Breast epithelium (tissue), 4 donors: ENCODE data around the gene ASPG. TPM values are rescaled to one million over a fixed set of nuclear protein-coding genes. Genes with fewer than 3 reads are reported as not detected.

Experiments
- DNase-seq, 2 donors: peaks; one replicate each; pipeline ENCODE4 v3.0.0-alpha.2; 2019; ENCODE audit warnings: low spot score in 2 of 2
- H3K27ac ChIP-seq, 2 donors: fragments of 200-600 bp; sonication (generic) in 1 of 2; one replicate each; pipeline ENCODE4 v1.5.1; 2016 to 2019; ENCODE audit warnings: mild to moderate bottlenecking in 1 of 2
- H3K27me3 ChIP-seq, 2 donors: fragments of 200-600 bp; sonication (generic) in 1 of 2; one replicate each; pipeline versions ENCODE4 v1.5.1 to v1.6.0; 2017 to 2019; ENCODE audit warnings: control low read depth in 1 of 2, mild to moderate bottlenecking in 1 of 2
- H3K36me3 ChIP-seq: fragments of 200-600 bp; one replicate; pipeline ENCODE4 v1.5.1; 2019
- H3K4me1 ChIP-seq, 2 donors: fragments of 200-600 bp; sonication (generic); one replicate each; pipeline ENCODE4 v1.5.1; 2016 to 2019; ENCODE audit warnings: control low read depth in 1 of 2
- H3K4me3 ChIP-seq, 3 donors: fragments of 200-600 bp; sonication (generic); 1 replicate in 2 of 3; 2 replicates in 1 of 3; pipeline ENCODE4 v1.5.1; 2016 to 2019; ENCODE audit warnings: mild to moderate bottlenecking in 3 of 3, moderate library complexity in 2 of 3
- H3K9me3 ChIP-seq, 2 donors: fragments of 200-600 bp; sonication (generic) in 1 of 2; one replicate each; pipeline ENCODE4 v1.5.1; 2016 to 2019; ENCODE audit warnings: control low read depth in 1 of 2
- POLR2A ChIP-seq: fragments of 450-650 bp; IDR thresholded peaks from one replicate; pipeline ENCODE4 v1.6.1; 2016; ENCODE audit warnings: antibody characterized with exemption, mild to moderate bottlenecking, moderate library complexity
- POLR2AphosphoS5 ChIP-seq, 3 donors: sonication (generic); formaldehyde crosslinking; IDR thresholded peaks; one replicate each; pipeline ENCODE4 v1.6.1; 2017; ENCODE audit warnings: antibody characterized with exemption in 3 of 3
- intact Hi-C: fragments of 100-400 bp; cut with DNase I; formaldehyde crosslinking; loops from one replicate; pipeline ENCODE4 v1.15.1; 2023; ENCODE audit warnings: low total_unique reads
- total RNA-seq, 3 donors: library from RNA; depleted of rRNA; stranded (reverse); fragments of >200 nt; gene quantifications; one replicate each; pipeline ENCODE4 v1.1.0, GENCODE V29; 2016
- TF ChIP-seq, protein P1 (sequence below), 3 donors: fragments of 450-650 bp; IDR thresholded peaks; one replicate each; pipeline ENCODE4 v1.5.1; 2016 to 2017; ENCODE audit warnings: antibody characterized with exemption in 3 of 3, mild to moderate bottlenecking in 3 of 3, moderate library complexity in 3 of 3

ASPG gene
- total RNA-seq, 3 donors from 2014 or later, result 0.15 to 0.33 TPM; not detected in 1

GRCh38 chr14:104108570-104109541 lies 23.4 kb downstream of the ASPG start:
- Histone ChIP-seq H3K27ac (no peak overlapping the region), H3K27me3 (peaks cover 0 to 60% of the 10 kb centered on the region in 2 donors), H3K4me1 (no peaks in the 10 kb centered on the region), H3K36me3 (no peaks in the 10 kb centered on the region), H3K4me3 (no peak overlapping the region), H3K9me3 (no peaks in the 10 kb centered on the region)
- DNase-seq, result peak in 1 of 2 donors; percentile 52
- intact Hi-C loops, result no loop called here
- TF ChIP-seq POLR2A (no peak), POLR2AphosphoS5 (IDR thresholded peaks at IDR 0.05) (no peak)
- TF ChIP-seq, protein P1, sequence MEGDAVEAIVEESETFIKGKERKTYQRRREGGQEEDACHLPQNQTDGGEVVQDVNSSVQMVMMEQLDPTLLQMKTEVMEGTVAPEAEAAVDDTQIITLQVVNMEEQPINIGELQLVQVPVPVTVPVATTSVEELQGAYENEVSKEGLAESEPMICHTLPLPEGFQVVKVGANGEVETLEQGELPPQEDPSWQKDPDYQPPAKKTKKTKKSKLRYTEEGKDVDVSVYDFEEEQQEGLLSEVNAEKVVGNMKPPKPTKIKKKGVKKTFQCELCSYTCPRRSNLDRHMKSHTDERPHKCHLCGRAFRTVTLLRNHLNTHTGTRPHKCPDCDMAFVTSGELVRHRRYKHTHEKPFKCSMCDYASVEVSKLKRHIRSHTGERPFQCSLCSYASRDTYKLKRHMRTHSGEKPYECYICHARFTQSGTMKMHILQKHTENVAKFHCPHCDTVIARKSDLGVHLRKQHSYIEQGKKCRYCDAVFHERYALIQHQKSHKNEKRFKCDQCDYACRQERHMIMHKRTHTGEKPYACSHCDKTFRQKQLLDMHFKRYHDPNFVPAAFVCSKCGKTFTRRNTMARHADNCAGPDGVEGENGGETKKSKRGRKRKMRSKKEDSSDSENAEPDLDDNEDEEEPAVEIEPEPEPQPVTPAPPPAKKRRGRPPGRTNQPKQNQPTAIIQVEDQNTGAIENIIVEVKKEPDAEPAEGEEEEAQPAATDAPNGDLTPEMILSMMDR (IDR thresholded peaks at IDR 0.05), result no peak

DNA sequence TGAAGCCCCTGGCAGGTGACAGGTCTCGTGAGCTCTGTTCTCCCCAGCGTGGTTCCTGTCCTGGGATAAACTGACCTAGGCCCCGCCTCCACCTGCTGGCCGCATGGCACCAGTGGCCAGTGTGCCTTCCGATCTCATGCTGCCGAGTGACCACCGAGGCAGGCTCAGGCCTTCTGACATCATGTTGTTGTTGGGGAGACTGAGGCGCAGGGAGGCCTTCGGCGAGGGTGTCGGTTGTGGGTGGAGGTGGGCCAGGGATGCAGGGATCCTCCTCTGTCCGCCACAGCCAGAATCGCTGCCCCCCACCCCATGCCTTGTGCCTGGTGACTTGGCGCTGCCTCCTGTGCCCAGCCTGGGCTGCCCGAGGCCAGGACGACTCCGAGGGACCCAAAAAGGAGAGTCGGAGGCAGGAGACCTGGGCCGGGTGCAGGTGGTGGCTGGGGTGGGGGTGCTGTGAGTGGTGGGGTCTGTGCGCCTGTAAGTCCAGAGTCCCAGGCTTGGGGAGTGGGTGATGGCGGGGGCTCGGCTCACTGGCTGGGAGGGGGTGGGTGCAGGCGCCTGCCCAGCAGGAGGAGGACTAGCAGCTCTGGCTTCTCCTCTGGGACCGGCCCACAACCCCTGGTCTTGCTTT lies 24.3 kb downstream of the ASPG start:
- no peak overlapping the region for H3K27ac ChIP-seq

GRCh38 chr14:104110491-104111209 lies 25.1 kb downstream of the ASPG start:
- no peaks in the 10 kb centered on the region for H3K36me3 ChIP-seq
- TF ChIP-seq, protein P1 (IDR thresholded peaks at IDR 0.05), result no peak
- no peak for TF ChIP-seq POLR2A
- no peak overlapping the region for H3K27ac ChIP-seq
- no peaks in the 10 kb centered on the region for H3K9me3 ChIP-seq
- intact Hi-C loops, result no loop called here
- H3K27me3 ChIP-seq, result peaks cover 5 to 70% of the 10 kb centered on the region in 2 donors
- no peaks in the 10 kb centered on the region for H3K4me1 ChIP-seq
- no peak overlapping the region for H3K4me3 ChIP-seq
- peak in 1 of 2 donors; percentile 48 for DNase-seq

More for the DNA sequence above, 24.3 kb downstream of the ASPG start:
- peak in 1 of 2 donors; percentile 43 for DNase-seq
- Histone ChIP-seq H3K4me1 (no peaks in the 10 kb centered on the region), H3K9me3 (no peaks in the 10 kb centered on the region), H3K4me3 (no peak overlapping the region), H3K27me3 (peaks cover 4 to 69% of the 10 kb centered on the region in 2 donors), H3K36me3 (no peaks in the 10 kb centered on the region)
- TF ChIP-seq, protein P1 (IDR thresholded peaks at IDR 0.05), result no peak
- TF ChIP-seq POLR2A, result no peak
- no peak for TF ChIP-seq POLR2AphosphoS5 (IDR thresholded peaks at IDR 0.05)
- intact Hi-C loops, result no loop called here

DNA sequence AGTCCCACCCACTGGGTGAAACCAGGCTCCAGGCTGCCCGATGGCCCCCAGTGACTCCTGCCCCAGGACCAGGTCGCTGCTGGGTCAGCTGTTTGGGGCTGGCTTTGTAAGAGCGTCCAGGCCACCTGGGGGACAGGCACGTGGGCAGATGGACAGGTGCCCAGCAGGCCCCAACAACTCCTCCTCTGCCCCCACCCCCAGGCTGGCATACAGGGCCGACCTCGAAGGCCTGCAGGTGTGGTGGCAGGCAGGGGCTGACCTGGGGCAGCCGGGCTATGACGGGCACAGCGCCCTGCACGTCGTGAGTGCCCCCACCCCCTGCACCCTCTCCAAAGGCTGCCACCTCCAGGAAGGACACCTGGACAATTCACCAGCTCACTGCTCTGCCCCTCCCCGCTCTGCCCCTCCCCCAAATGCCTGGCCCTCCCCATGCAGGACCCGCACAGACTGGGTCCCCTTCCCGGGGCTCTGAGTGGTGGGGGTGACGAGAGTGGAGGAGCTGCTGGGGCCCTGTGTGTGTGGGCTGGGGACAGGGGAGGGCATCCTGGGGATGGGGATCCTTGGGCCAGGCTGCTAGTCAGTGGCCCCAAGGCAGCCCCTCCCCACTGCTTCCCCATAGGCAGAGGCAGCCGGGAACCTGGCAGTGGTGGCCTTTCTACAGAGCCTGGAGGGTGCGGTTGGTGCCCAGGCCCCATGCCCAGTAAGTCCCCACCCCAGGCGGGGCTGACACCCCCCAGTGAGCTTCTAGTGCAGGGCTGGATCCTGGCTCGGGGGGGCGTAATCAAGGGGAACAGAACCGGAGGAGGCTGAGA lies 26.0 kb downstream of the ASPG start:
- Histone ChIP-seq H3K4me1 (no peaks in the 10 kb centered on the region), H3K9me3 (no peaks in the 10 kb centered on the region), H3K36me3 (no peaks in the 10 kb centered on the region), H3K27ac (no peak overlapping the region), H3K27me3 (peaks cover 5 to 70% of the 10 kb centered on the region in 2 donors), H3K4me3 (no peak overlapping the region)
- intact Hi-C loops, result no loop called here
- DNase-seq, result peak in 1 of 2 donors; percentile 50
- TF ChIP-seq POLR2A (no peak), POLR2AphosphoS5 (IDR thresholded peaks at IDR 0.05) (no peak)
- TF ChIP-seq, protein P1 (IDR thresholded peaks at IDR 0.05), result no peak
